Measurements from ENCODE around the gene ZFAND6. TPM values are rescaled to one million over a fixed set of nuclear protein-coding genes. Genes with fewer than 3 reads are reported as not detected.

The ZFAND6 gene
- total RNA-seq, 3 donors from 2014 or later: 141 to 193 (median 159) TPM

GRCh38 chr15:80055933-80056332 is 3.5 kb upstream of the ZFAND6 start:
- Histone ChIP-seq H3K27me3 (no peaks in the 10 kb centered on the region), H3K36me3 (no peaks in the 10 kb centered on the region), H3K4me1 (peaks cover 0 to 8% of the 10 kb centered on the region in 2 donors), H3K27ac (no peak overlapping the region), H3K4me3 (no peak overlapping the region), H3K9me3 (no peaks in the 10 kb centered on the region)
- DNase-seq (ENCODE audit: low spot score in 2 of 2): no peak
- intact Hi-C loops (cut with DNase I; ENCODE audit: low total_unique reads): no loop called here
- TF ChIP-seq POLR2A (IDR thresholded peaks at IDR 0.05) (no peak), CTCF (IDR thresholded peaks at IDR 0.05) (no peak), POLR2AphosphoS5 (IDR thresholded peaks at IDR 0.05) (no peak)

GRCh38 chr15:80058044-80058443 is 1.4 kb upstream of the ZFAND6 start:
- Histone ChIP-seq H3K36me3 (no peaks in the 10 kb centered on the region), H3K9me3 (no peaks in the 10 kb centered on the region), H3K4me1 (peaks cover 0 to 8% of the 10 kb centered on the region in 2 donors), H3K27me3 (no peaks in the 10 kb centered on the region), H3K4me3 (no peak overlapping the region), H3K27ac (no peak overlapping the region)
- intact Hi-C loops (cut with DNase I; ENCODE audit: low total_unique reads): no loop called here
- no peak for DNase-seq (ENCODE audit: low spot score in 2 of 2)
- TF ChIP-seq POLR2A (IDR thresholded peaks at IDR 0.05) (no peak), CTCF (IDR thresholded peaks at IDR 0.05) (no peak), POLR2AphosphoS5 (IDR thresholded peaks at IDR 0.05) (no peak)

- Histone ChIP-seq H3K27me3 (no peaks in the 10 kb centered on the region), H3K9me3 (no peaks in the 10 kb centered on the region), H3K36me3 (no peaks in the 10 kb centered on the region), H3K4me3 (peak overlapping the region; percentile 68 to 95 (median 87)), H3K27ac (peak overlapping the region; percentile 97 to 98), H3K4me1 (peaks cover 0 to 8% of the 10 kb centered on the region in 2 donors)
- intact Hi-C loops (cut with DNase I; ENCODE audit: low total_unique reads): no loop called here
- DNase-seq (ENCODE audit: low spot score in 2 of 2): peak in 1 of 2 donors; percentile 27
- TF ChIP-seq CTCF (IDR thresholded peaks at IDR 0.05) (no peak), POLR2A (IDR thresholded peaks at IDR 0.05) (no peak), POLR2AphosphoS5 (IDR thresholded peaks at IDR 0.05) (no peak)
Observed at GRCh38 chr15:80059786-80060355, 395 bp downstream of the ZFAND6 start.

- Histone ChIP-seq H3K4me1 (peaks cover 0 to 8% of the 10 kb centered on the region in 2 donors), H3K4me3 (peak overlapping the region; percentile 68 to 95 (median 87)), H3K36me3 (no peaks in the 10 kb centered on the region), H3K9me3 (no peaks in the 10 kb centered on the region), H3K27me3 (no peaks in the 10 kb centered on the region), H3K27ac (peak overlapping the region; percentile 97 to 98)
- intact Hi-C loops (cut with DNase I; ENCODE audit: low total_unique reads): no loop called here
- DNase-seq (ENCODE audit: low spot score in 2 of 2): no peak
- TF ChIP-seq POLR2AphosphoS5 (IDR thresholded peaks at IDR 0.05): no peak
- no peak for TF ChIP-seq POLR2A (IDR thresholded peaks at IDR 0.05)
- no peak for TF ChIP-seq CTCF (IDR thresholded peaks at IDR 0.05)
Observed at GRCh38 chr15:80060356-80061006, 1.0 kb downstream of the ZFAND6 start.

- no peak for DNase-seq (ENCODE audit: low spot score in 2 of 2)
Observed at GRCh38 chr15:80061582-80061981, 2.1 kb downstream of the ZFAND6 start.

More at GRCh38 chr15:80061582-80061981, 2.1 kb downstream of the ZFAND6 start:
- intact Hi-C loops (cut with DNase I; ENCODE audit: low total_unique reads): no loop called here
- Histone ChIP-seq H3K4me1 (peaks cover 0 to 8% of the 10 kb centered on the region in 2 donors), H3K27me3 (no peaks in the 10 kb centered on the region), H3K9me3 (no peaks in the 10 kb centered on the region), H3K36me3 (no peaks in the 10 kb centered on the region), H3K4me3 (peak overlapping the region in 1 of 3 donors; percentile 87), H3K27ac (no peak overlapping the region)
- TF ChIP-seq POLR2A (IDR thresholded peaks at IDR 0.05) (no peak), POLR2AphosphoS5 (IDR thresholded peaks at IDR 0.05) (no peak), CTCF (IDR thresholded peaks at IDR 0.05) (no peak)

Measured in breast epithelium (tissue), 4 donors.